ENCODE results near the gene NPAS3.

- TF ChIP-seq CTCF (IDR thresholded peaks at IDR 0.05; ENCODE audit: low read depth, low read length) (no peak), EZH2phosphoT487 (IDR thresholded peaks at IDR 0.05; ENCODE audit: low read depth) (no peak)
Measured at GRCh38 chr14:33782923-33783322, 844.2 kb downstream of the NPAS3 start.

Measured in OCI-LY3 (cell line).